HepG2 (cell line): ENCODE results near the gene NOS1AP. TPM values are rescaled to one million over a fixed set of nuclear protein-coding genes. Genes with fewer than 3 reads are reported as not detected.

Experiments
- ATAC-seq: fragments of 200-7000 bp; cut with Tn5 transposase; 3 replicates; pipeline ENCODE4 v1.9.1; 2020; ENCODE audit warnings: mild to moderate bottlenecking, moderate library complexity
- BruUV-seq: library from RNA; stranded (reverse); fragments of 400-500 nt; replicated peaks from 2 replicates; lab custom pipeline; 2021; lab: Mats Ljungman, UMichigan
- CTCF ChIA-PET: fragments of 300-600 bp; formaldehyde crosslinking; extraction: SDS; loops from one replicate; lab custom pipeline; 2021; ENCODE audit warnings: low total read pairs, inconsistent platforms, low intra/inter-chr PET ratio; lab: Yijun Ruan, JAX
- POLR2A ChIA-PET: fragments of 350-600 bp; sonication (Branson Sonifier 250); formaldehyde crosslinking; loops from one replicate; lab custom pipeline; 2020; ENCODE audit warnings: antibody characterized with exemption, inconsistent platforms; lab: Yijun Ruan, JAX
- DNase-seq: peaks from one replicate; pipeline ENCODE4 v3.0.0-alpha.2; 2015; ENCODE audit warnings: low spot score
- FAIRE-seq: peaks from 3 replicates; lab custom pipeline; 2011; peaks lifted over from hg19 to GRCh38; lab: Jason Lieb, UNC
- H2AFZ ChIP-seq: one replicate; pipeline ENCODE4 v1.6.1; 2011; ENCODE audit warnings: low read length, inconsistent platforms
- H3K27ac ChIP-seq: fragments of 300-600 bp; 3 replicates; pipeline ENCODE4 v1.8.0; 2011; ENCODE audit warnings: mixed run types, mild to moderate bottlenecking, mixed read lengths, low read length, inconsistent platforms; ENCODE audit not compliant: insufficient read depth; ENCODE audit errors: extremely low read length
- H3K27me3 ChIP-seq, 2 experiments: fragments of 200-600 bp in 1 of 2; 2 replicates in 1 of 2; 3 replicates in 1 of 2; pipeline versions ENCODE4 v1.6.0 to v1.8.0; 2011; ENCODE audit warnings: low read length in 2 of 2, mild to moderate bottlenecking in 2 of 2, moderate library complexity in 2 of 2, inconsistent platforms in 1 of 2; ENCODE audit not compliant: insufficient read depth in 2 of 2, control insufficient read depth in 1 of 2
- H3K36me3 ChIP-seq, 2 experiments: fragments of 200-600 bp in 1 of 2; replicated peaks in 1 of 2; 2 replicates in 1 of 2; 3 replicates in 1 of 2; pipeline versions ENCODE4 v1.5.1 to v1.8.0; 2011; ENCODE audit warnings: low read length in 2 of 2, inconsistent platforms in 1 of 2; ENCODE audit not compliant: insufficient read depth in 2 of 2, control insufficient read depth in 1 of 2
- H3K4me1 ChIP-seq: 2 replicates; pipeline ENCODE4 v1.5.1; 2012; ENCODE audit warnings: low read length, inconsistent platforms; ENCODE audit not compliant: insufficient read depth
- H3K4me2 ChIP-seq: 2 replicates; pipeline ENCODE4 v1.6.0; 2011; ENCODE audit warnings: low read depth, low read length, inconsistent platforms
- H3K4me3 ChIP-seq, 3 experiments: fragments of 200-600 bp in 1 of 3; sonication (generic), shearing (Covaris generic) in 1 of 3; replicated peaks in 1 of 3; 2 replicates each; pipeline ENCODE4 v1.5.1; 2011 to 2016; ENCODE audit warnings: low read length in 3 of 3, inconsistent platforms in 2 of 3, low read depth in 2 of 3, mild to moderate bottlenecking in 2 of 3, control low read depth in 1 of 3, mixed read lengths in 1 of 3; ENCODE audit not compliant: insufficient read depth in 1 of 3
- H3K79me2 ChIP-seq: one replicate; pipeline ENCODE4 v1.6.1; 2011; ENCODE audit warnings: low read length, inconsistent platforms; ENCODE audit not compliant: insufficient read depth
- H3K9ac ChIP-seq: 2 replicates; pipeline ENCODE4 v1.6.0; 2011; ENCODE audit warnings: mild to moderate bottlenecking, low read depth, low read length, inconsistent platforms; ENCODE audit not compliant: insufficient read depth
- H3K9me3 ChIP-seq: 2 replicates; pipeline ENCODE4 v1.5.1; 2012; ENCODE audit warnings: mild to moderate bottlenecking, low read length
- H4K20me1 ChIP-seq: 2 replicates; pipeline ENCODE4 v1.6.0; 2011; ENCODE audit warnings: inconsistent platforms, mild to moderate bottlenecking, low read length, moderate library complexity; ENCODE audit not compliant: insufficient read depth
- GATA4 ChIP-seq: sonication (generic); IDR thresholded peaks from 2 replicates; pipeline ENCODE4 v1.6.1; 2016; ENCODE audit warnings: antibody characterized with exemption, low read depth, borderline replicate concordance
- KAT7 ChIP-seq: IDR thresholded peaks from 2 replicates; pipeline ENCODE4 v1.6.1; 2018; ENCODE audit warnings: borderline replicate concordance, missing compliant biosample characterization
- NFKBIZ ChIP-seq: IDR thresholded peaks from 2 replicates; pipeline ENCODE4 v1.6.1; 2018; ENCODE audit warnings: missing genetic modification reagents, missing compliant biosample characterization
- RFX5 ChIP-seq: IDR thresholded peaks from 2 replicates; pipeline ENCODE4 v1.6.1; 2011; ENCODE audit warnings: low read depth, low read length, improper control_type of control experiment
- U2AF2 ChIP-seq: fragments of 200-400 bp; formaldehyde crosslinking; IDR thresholded peaks from 2 replicates; pipeline ENCODE4 v1.6.1; 2017; ENCODE audit warnings: low read depth, mild to moderate bottlenecking, low read length
- ZNF136 ChIP-seq: sonication (generic); formaldehyde crosslinking; IDR thresholded peaks from 2 replicates; pipeline ENCODE4 v1.8.1; 2022; ENCODE audit warnings: low read depth, mild to moderate bottlenecking, moderate library complexity, missing genetic modification reagents
- ZNF253 ChIP-seq: sonication (generic); formaldehyde crosslinking; IDR thresholded peaks from 2 replicates; pipeline ENCODE4 v1.8.0; 2022; ENCODE audit warnings: mild to moderate bottlenecking, missing genetic modification reagents, borderline replicate concordance
- ZNF274 ChIP-seq: sonication (generic); formaldehyde crosslinking; IDR thresholded peaks from 2 replicates; pipeline ENCODE4 v1.5.1; 2020; ENCODE audit warnings: mild to moderate bottlenecking, missing genetic modification reagents
- ZNF318 ChIP-seq: sonication (generic); formaldehyde crosslinking; IDR thresholded peaks from 2 replicates; pipeline ENCODE4 v1.4.0; 2020; ENCODE audit warnings: mild to moderate bottlenecking, missing genetic modification reagents
- ZNF747 ChIP-seq: sonication (generic); formaldehyde crosslinking; IDR thresholded peaks from 2 replicates; pipeline ENCODE4 v1.8.1; 2023; ENCODE audit warnings: missing genetic modification reagents, mild to moderate bottlenecking, borderline replicate concordance
- ZSCAN5A ChIP-seq: sonication (generic); formaldehyde crosslinking; IDR thresholded peaks from 2 replicates; pipeline ENCODE4 v1.8.0; 2022; ENCODE audit warnings: mild to moderate bottlenecking, missing genetic modification reagents, borderline replicate concordance
- WGBS: methylation state at CpG from one replicate; pipeline ENCODE4 v1.1.6; 2017; ENCODE audit warnings: low lambda C conversion rate; 5-methylcytosine and 5-hydroxymethylcytosine counted together
- in situ Hi-C: cut with HindIII; loops from 2 replicates; pipeline ENCODE4 v1.10.0; 2017; ENCODE audit warnings: low pct_unique_long_range_greater_than_20kb; ENCODE audit not compliant: extremely low pct_ligation_motif_present
- intact Hi-C: fragments of 100-400 bp; cut with micrococcal nuclease; formaldehyde crosslinking; loops from one replicate; pipeline ENCODE4 v1.10.0; 2022; ENCODE audit not compliant: unreplicated experiment
- polyA plus RNA-seq, 8 experiments: library from polyadenylated mRNA; depleted of rRNA in 3 of 8; stranded (reverse) in 7 of 8; unstranded in 1 of 8; fragments of >200 nt; fragmentation: Illumina TruSeq in 4 of 8; extraction: Trizol in 4 of 8; gene quantifications; 2 replicates each; pipeline versions ENCODE4 v1.2.1 to v1.2.3, GENCODE V29; 2011 to 2016; ENCODE audit warnings: low read depth in 4 of 8, missing spikeins in 1 of 8, mixed read lengths in 1 of 8; ENCODE audit not compliant: insufficient read depth in 1 of 8
- total RNA-seq, 5 experiments: library from RNA; depleted of rRNA; stranded (reverse); fragments of >200 nt; fragmentation: Illumina TruSeq; extraction: Trizol; gene quantifications; 2 replicates each; pipeline ENCODE4 v1.2.3, GENCODE V29; 2016; ENCODE audit warnings: low read depth in 1 of 5

NOS1AP gene
- total and polyA plus RNA-seq, 2 of the 13 experiments (the other 11 are each of a cell fraction or from before 2014, with no cell fraction given) = 2.0 to 3.3 TPM

- Histone ChIP-seq H4K20me1 (no peaks in the 10 kb centered on the region), H3K79me2 (peaks cover 2% of the 10 kb centered on the region), H3K27me3 (no peaks in the 10 kb centered on the region), H3K4me3 (no peak overlapping the region), H3K4me1 (peaks cover 4% of the 10 kb centered on the region), H3K27ac (no peak overlapping the region), H3K9ac (no peak overlapping the region), H3K4me2 (no peak overlapping the region), H3K9me3 (no peaks in the 10 kb centered on the region), H3K36me3 (peaks cover 0 to 3% of the 10 kb centered on the region in 2 experiments; a peak in 1 of 5 replicates), H2AFZ (no peak overlapping the region)
- DNase-seq (no peak), ATAC-seq (no peak), FAIRE-seq (no peak)
- intact Hi-C loops = no loop called here
- 39% methylated on average over 1 of the region's 1 CpG for WGBS
- POLR2A ChIA-PET = interaction anchor here (0.8 kb wide), 1 partner anchor 10 kb away, joined by 3 read pairs; no protein-coding TSS in a partner anchor
- BruUV-seq = no TSS peak
- CTCF ChIA-PET = no interaction called here
- in situ Hi-C loops = no loop called here
- TF ChIP-seq KAT7 (CRISPR knock-in tag) = no peak
- no peak for TF ChIP-seq ZNF274 (CRISPR knock-in tag)
- TF ChIP-seq ZNF747 (CRISPR knock-in tag) = no peak
- no peak for TF ChIP-seq ZNF136 (CRISPR knock-in tag)
- TF ChIP-seq ZSCAN5A (CRISPR knock-in tag) = no peak
- TF ChIP-seq NFKBIZ (CRISPR knock-in tag) = no peak
- no peak for TF ChIP-seq RFX5
- no peak for TF ChIP-seq ZNF318 (CRISPR knock-in tag)
- TF ChIP-seq GATA4 = no peak
- TF ChIP-seq ZNF253 (CRISPR knock-in tag) = no peak
- no peak for TF ChIP-seq U2AF2
Observed at GRCh38 chr1:162186026-162186374, 116.5 kb downstream of the NOS1AP start.
